ENCODE measurements around the gene BMI1.
"Not testable (repeated sequence)": the region's sequence is repeated elsewhere in the genome, so short reads cannot be mapped to it uniquely, and the experiment has no call there.

Gene BMI1

GRCh38 chr10:22301193-22301592 lies 19.7 kb upstream of the BMI1 start:
- no peak for FAIRE-seq
- no peak for DNase-seq (ENCODE audit: insufficient read length, low spot score)
- TF ChIP-seq CTCF (IDR thresholded peaks at IDR 0.05; ENCODE audit: insufficient read depth, missing control alignments), result no peak

- TF ChIP-seq CTCF (IDR thresholded peaks at IDR 0.05; ENCODE audit: insufficient read depth, missing control alignments), result no peak
Observed at GRCh38 chr10:22303461-22303860, 17.4 kb upstream of the BMI1 start.

GRCh38 chr10:22305721-22306120 lies 15.2 kb upstream of the BMI1 start:
- DNase-seq (ENCODE audit: insufficient read length, low spot score) (no peak), FAIRE-seq (no peak)
- TF ChIP-seq CTCF (IDR thresholded peaks at IDR 0.05; ENCODE audit: insufficient read depth, missing control alignments), result no peak

More at GRCh38 chr10:22303461-22303860, 17.4 kb upstream of the BMI1 start:
- no peak for DNase-seq (ENCODE audit: insufficient read length, low spot score)
- no peak for FAIRE-seq

GRCh38 chr10:22308390-22308789 lies 12.5 kb upstream of the BMI1 start:
- DNase-seq (ENCODE audit: insufficient read length, low spot score) (no peak), FAIRE-seq (no peak)
- TF ChIP-seq CTCF (IDR thresholded peaks at IDR 0.05; ENCODE audit: insufficient read depth, missing control alignments), result no peak

GRCh38 chr10:22309180-22310000 lies 11.5 kb upstream of the BMI1 start:
- no peak for TF ChIP-seq CTCF (IDR thresholded peaks at IDR 0.05; ENCODE audit: insufficient read depth, missing control alignments)
- FAIRE-seq, result no peak
- DNase-seq (ENCODE audit: insufficient read length, low spot score), result no peak

GRCh38 chr10:22310012-22310411 lies 10.9 kb upstream of the BMI1 start:
- not testable (repeated sequence) for DNase-seq (ENCODE audit: insufficient read length, low spot score); FAIRE-seq

- TF ChIP-seq CTCF (IDR thresholded peaks at IDR 0.05; ENCODE audit: insufficient read depth, missing control alignments), result no peak
- no peak for FAIRE-seq
- no peak for DNase-seq (ENCODE audit: insufficient read length, low spot score)
Observed at GRCh38 chr10:22310928-22311327, 10.0 kb upstream of the BMI1 start.
